Mononuclear cell (primary cell): ENCODE measurements around the gene CRAT. TPM values are rescaled to one million over a fixed set of nuclear protein-coding genes. Genes with fewer than 3 reads are reported as not detected.

Source experiments
- H3K27me3 ChIP-seq: 2 replicates; pipeline ENCODE4 v1.6.0; 2011; ENCODE audit warnings: low read length, control low read depth; ENCODE audit not compliant: insufficient read depth
- H3K4me1 ChIP-seq: 2 replicates; pipeline ENCODE4 v1.5.1; 2011; ENCODE audit warnings: mild to moderate bottlenecking, low read length, control low read depth; ENCODE audit not compliant: insufficient read depth
- H3K4me3 ChIP-seq: 2 replicates; pipeline ENCODE4 v1.5.1; 2011; ENCODE audit warnings: mild to moderate bottlenecking, low read length, moderate library complexity
- H3K9me3 ChIP-seq: 2 replicates; pipeline ENCODE4 v1.5.1; 2011; ENCODE audit warnings: low read depth, mild to moderate bottlenecking, control low read depth, low read length
- total RNA-seq: library from RNA; depleted of rRNA; stranded (reverse); fragments of >200 nt; gene quantifications from one replicate; pipeline ENCODE4 v1.2.3, GENCODE V29; 2012

CRAT gene
- total RNA-seq, 1 donor = 11.6 TPM

- no peaks in the 10 kb centered on the region for H3K27me3 ChIP-seq
- H3K4me1 ChIP-seq = peaks cover 2% of the 10 kb centered on the region
- no peak overlapping the region for H3K4me3 ChIP-seq
- H3K9me3 ChIP-seq = no peaks in the 10 kb centered on the region
Measured at GRCh38 chr9:129053020-129053419, 57.6 kb downstream of the CRAT start.

DNA sequence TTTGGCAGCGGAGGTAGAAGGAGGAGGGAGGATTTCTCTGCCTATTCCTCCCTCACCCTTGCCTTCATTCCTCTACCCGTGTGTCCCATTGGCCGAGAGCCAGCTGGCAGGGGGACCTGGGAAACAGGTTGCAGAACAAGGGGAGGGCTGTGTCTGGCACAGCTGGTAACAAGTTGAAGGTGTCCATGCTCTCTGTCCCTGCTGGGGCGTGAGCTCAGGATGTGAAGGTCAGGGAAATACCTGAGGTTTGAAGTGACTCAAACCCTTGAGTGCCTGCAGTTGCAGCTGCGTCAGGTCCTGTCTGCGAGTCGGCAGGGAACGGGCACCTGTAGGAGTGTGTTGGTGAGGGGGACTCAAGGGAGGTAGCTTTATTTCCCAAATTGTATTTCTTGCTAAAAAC lies 58.0 kb downstream of the CRAT start:
- H3K27me3 ChIP-seq = no peaks in the 10 kb centered on the region
- no peaks in the 10 kb centered on the region for H3K9me3 ChIP-seq
- no peak overlapping the region for H3K4me3 ChIP-seq
- no peaks in the 10 kb centered on the region for H3K4me1 ChIP-seq

Other genes with a start within 250 kb of the CRAT start
- 2.0 TPM for gene KYAT1, start 228.8 kb downstream of the CRAT start, total RNA-seq
- gene LRRC8A, start 228.7 kb downstream of the CRAT start, total RNA-seq = 26.4 TPM
- 0.73 TPM for gene PHYHD1, start 189.8 kb downstream of the CRAT start, total RNA-seq
- 8.1 TPM for gene DOLK, start 163.2 kb downstream of the CRAT start, total RNA-seq
- gene NUP188, start 163.1 kb downstream of the CRAT start, total RNA-seq = 34.9 TPM
- 37.0 TPM for gene SH3GLB2, start 82.5 kb downstream of the CRAT start, total RNA-seq
- 22.7 TPM for gene MIGA2, start 74.2 kb downstream of the CRAT start, total RNA-seq
- 1.9 TPM for gene DOLPP1, start 29.7 kb downstream of the CRAT start, total RNA-seq
- gene PTPA, start 622 bp upstream of the CRAT start, total RNA-seq = 20.0 TPM
- gene IER5L, start 67.5 kb upstream of the CRAT start, total RNA-seq = 13.2 TPM